ENCODE results near the gene RBM39.
"Not testable (repeated sequence)": the region's sequence is repeated elsewhere in the genome, so short reads cannot be mapped to it uniquely, and the experiment has no call there.

Gene RBM39

DNA sequence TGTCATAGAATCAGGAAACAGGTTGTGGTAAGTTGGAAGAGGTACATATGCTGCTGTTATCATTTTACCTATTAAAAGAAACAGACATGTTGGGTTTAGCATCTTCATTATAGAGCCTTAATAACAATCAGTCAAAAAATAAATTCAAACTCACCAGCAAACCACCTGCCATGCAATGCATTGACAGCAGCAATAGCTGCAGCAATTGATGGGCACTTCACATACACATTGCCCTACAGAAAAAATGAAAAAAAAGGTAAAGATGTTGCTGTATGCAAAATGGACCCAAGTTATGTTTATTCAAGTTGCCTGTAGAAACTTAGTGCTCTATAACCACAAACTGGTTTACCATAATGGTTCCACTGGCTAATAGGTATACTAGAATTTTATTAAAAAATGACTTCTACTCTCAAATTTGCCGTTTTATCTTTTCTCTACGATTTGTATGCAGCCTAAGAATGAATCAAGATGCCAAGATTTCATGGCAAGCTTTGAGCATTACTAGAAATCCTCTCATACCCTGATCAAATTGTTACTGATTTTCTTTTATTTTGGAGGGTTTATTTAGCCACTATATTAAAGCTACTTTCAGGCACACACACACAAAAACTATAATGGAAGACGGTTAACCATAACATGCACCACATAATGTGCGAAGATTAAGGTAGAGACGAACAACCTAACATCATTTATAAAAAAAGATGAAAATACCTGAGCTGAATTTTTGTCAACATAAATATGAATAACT, 37.4 kb downstream of the RBM39 start:
- DNase-seq (ENCODE audit: low read depth), result no peak

DNA sequence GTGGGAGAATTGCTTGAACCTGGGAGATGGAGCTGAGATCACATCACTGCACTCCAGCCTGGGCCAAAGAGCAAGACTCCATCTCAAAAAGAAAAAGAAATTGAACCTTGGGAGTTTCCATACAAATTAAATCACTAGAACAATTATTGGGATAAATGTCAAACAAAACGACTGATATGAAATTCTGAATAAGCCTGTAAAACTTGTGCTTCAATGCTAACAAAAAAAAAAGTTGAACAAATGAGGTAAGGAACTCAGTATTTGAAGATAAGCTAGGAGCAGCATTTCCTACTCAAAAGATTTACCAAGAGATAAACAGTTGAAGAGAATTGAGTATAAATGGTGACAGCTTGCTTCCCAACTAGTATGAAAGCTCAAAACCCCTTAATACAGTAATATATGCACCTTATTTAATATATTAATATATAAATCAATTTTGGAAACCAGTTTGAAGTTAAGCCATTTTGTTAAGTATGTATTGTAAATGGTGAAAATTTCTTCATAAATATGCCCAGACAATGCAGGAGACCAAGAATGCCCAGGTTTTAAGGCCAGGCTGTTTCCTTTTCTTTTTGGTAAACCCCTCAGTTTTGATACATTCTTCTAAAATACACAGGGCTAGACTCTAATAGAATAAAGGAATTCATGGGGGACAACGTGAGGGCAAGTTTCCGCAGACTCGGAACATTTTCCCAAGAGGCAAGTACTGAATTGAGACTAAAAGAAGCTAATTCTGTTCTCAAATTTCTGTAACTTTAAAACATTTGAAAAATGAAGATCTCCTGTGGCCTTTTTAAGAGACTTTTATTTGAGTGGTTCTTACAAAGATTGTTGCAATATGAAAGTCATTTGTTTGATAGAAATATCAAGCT, 39.0 kb downstream of the RBM39 start:
- no peak for DNase-seq (ENCODE audit: low read depth)

GRCh38 chr20:35702051-35702823, 39.8 kb downstream of the RBM39 start:
- peak; percentile 53 for DNase-seq (ENCODE audit: low read depth)

- no peak for DNase-seq (ENCODE audit: low read depth)
Observed at GRCh38 chr20:35700625-35701148, 41.4 kb downstream of the RBM39 start.

DNA sequence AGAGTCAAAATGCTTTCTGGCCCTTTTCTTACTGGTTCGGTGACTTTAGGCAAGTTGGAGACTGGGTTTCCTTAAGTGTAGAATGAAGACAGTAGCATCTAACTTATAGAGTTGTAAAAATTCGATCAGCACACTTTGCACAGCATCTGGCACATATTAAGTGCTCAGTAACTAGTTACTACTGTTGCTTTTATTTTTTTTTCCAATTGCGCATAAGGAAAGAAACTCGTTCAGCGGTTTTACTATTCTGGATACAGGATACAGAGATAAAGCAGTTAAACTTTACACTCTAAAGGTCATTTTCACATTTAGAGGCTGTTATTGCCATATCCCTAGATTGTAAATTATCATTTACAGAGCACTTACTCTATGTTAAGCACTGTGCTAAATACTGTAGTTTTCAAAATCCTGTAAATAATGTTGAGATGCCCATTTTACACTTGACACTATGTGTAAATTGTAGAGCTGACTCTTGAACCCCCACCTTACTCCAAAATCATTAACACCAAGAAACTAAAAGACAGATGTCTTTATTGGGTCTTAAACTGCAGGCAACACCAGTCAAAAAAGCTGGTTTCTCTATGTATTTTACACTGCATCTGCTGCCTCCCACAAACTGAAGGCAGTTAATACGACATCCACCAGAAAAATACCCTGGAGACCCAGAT, 42.0 kb downstream of the RBM39 start:
- no peak for DNase-seq (ENCODE audit: low read depth)

DNA sequence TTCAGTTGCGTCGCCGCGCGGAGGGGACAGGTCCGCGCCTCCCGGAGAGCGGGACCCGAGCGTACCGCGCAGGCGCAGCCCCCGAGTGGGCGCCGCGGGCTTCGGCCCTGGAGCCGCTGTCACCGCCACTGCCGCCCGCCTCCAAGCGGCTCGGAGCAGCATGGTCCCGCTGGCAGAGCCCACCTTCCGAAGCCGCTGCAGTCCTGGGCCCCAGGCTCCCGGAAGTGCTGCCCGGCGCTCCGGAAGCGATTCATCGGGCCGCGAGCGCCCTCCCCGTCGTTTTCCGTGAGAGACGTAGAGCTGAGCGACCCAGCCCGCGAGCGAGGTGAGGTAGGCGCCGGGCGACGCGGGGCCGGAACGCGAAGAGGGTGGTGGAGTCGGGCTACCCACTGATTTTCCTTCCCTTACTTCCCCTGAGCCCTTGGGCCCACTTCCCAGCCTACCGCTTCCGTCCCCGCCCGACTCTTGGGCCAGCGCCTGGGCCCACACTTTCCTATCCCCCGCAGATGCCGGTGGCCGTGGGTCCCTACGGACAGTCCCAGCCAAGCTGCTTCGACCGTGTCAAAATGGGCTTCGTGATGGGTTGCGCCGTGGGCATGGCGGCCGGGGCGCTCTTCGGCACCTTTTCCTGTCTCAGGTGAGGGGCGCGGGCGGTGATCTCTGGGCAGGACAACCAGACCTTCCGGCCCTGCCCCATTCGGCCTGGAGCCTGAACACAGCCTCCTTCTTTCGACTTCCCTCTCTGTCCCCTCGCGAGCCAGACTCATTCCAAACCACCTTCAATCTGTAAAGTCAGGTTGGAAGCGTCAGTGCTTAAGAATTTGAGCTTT, 42.7 kb downstream of the RBM39 start, which contains the start of the genes NFS1 and ROMO1:
Gene NFS1, minus strand, starts transcription at position 226 of the 830 bp plus-strand sequence. Its CDS starts 64 bp downstream, at position 162.
Gene ROMO1, plus strand, starts transcription at position 279 of the 830 bp plus-strand sequence. Its CDS starts 228 bp downstream, at position 507.
- peak; percentile 49 for DNase-seq (ENCODE audit: low read depth)

GRCh38 chr20:35698298-35699126, 43.5 kb downstream of the RBM39 start:
- no peak for DNase-seq (ENCODE audit: low read depth)

DNA sequence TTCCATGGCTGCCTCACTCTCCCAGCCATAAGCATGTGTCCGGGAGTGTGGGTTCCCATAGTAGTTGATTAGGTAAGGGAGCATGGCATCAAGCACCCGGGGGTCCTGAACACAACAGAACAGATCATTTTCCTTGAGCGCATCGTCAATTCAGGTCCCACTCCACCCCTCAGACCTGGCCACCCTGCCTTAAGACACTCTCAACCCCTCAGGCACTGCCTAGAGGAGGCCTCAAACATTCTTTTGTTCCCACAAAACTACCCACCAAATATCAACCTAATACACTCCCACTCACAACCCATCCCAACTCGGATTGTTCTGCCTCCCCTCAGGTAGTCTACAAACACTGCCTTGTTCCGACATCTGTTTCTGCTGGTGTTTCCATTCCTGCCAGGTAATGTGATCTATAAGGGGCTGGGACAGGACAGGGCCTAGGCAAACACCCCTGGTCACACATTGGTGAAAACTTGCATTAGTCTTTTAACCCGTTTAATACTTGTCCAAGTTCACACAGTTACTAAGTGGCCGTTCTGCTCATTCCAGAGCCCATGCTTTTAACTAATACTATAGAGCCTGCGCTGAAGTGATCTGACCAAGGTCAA, 44.3 kb downstream of the RBM39 start:
- no peak for DNase-seq (ENCODE audit: low read depth)

DNA sequence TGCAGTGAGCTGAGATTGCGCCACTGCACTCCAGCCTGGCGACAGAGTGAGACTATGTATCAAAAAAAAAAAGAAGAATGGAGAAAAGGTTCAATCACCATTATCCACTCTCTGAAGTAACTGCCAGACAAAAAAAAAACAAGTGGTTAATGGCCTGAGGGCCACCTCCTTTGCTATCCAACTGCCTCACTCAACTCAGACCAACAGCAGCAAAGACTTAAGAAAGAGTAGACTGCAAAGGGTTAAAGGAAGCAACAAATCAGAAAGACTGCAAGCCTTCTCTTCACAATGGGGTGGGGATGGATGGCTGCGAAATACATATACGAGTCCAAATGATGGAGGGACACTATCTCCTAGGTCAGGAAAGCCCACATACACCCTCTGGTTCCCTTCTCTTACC, 46.1 kb downstream of the RBM39 start:
- no peak for DNase-seq (ENCODE audit: low read depth)

DNA sequence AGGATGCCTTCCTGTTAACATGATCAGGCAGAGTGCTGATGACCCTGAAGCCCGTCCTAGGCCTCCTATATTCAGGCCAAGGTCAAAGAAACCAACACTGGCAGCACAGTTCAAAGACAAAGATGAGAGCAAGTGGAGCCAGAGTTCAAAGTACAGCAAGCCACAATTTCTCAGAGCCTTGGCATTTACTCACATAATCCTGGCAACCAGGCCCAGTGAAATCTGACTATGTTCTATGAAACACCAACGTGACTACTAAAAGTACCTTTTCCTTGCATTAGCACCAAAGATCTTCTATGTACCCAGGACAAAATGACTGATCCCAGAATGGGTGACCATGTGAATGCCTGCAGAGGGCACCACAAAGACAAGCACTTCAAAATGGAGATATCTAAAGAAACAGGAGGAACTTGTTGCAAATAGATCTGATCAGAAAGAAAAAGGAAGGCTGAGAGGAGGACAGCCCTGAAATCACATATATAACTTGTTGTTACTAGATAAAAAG, 46.8 kb downstream of the RBM39 start:
- DNase-seq (ENCODE audit: low read depth), result no peak

- no peak for DNase-seq (ENCODE audit: low read depth)
Observed at GRCh38 chr20:35690265-35690664, 51.8 kb downstream of the RBM39 start.

- DNase-seq (ENCODE audit: low read depth), result not testable (repeated sequence)
Observed at GRCh38 chr20:35686872-35687271, 55.2 kb downstream of the RBM39 start.

GRCh38 chr20:35685368-35685767, 56.7 kb downstream of the RBM39 start:
- DNase-seq (ENCODE audit: low read depth), result not testable (repeated sequence)

- DNase-seq (ENCODE audit: low read depth), result no peak
Observed at GRCh38 chr20:35681960-35682359, 60.1 kb downstream of the RBM39 start.

DNA sequence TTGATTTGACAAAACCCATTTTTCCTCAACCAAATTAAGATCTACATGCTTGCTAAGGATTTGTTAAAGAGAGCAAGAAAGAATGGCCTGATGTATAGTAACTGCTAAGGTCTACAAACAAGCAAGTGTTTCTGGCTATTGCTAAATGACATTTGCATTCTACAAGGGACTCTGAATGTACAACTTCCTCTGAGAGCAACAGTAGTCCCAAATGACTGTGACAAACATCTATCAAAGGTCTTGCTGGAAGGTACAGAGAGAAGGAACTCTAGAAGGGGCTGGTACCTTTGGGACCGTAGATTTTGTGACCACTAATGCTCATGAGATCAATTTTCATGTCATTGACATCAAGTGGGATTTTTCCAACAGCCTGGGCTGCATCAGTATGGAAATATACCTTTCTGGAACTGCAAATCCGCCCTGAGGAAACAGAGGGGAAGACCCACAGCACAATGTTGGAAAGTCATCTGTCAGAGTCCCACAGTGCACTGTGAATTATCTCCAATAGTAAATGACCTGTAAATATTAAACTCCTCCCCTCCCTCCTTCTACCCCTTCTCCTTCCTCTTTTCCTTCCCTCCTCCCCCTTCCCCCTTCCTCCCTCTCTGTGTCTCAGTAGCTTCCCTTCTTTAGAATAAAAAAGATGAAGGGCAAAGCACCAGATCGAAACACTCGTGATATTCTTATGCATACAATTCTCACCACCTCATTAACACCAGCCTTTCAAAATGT, 61.4 kb downstream of the RBM39 start:
- DNase-seq (ENCODE audit: low read depth), result no peak

DNA sequence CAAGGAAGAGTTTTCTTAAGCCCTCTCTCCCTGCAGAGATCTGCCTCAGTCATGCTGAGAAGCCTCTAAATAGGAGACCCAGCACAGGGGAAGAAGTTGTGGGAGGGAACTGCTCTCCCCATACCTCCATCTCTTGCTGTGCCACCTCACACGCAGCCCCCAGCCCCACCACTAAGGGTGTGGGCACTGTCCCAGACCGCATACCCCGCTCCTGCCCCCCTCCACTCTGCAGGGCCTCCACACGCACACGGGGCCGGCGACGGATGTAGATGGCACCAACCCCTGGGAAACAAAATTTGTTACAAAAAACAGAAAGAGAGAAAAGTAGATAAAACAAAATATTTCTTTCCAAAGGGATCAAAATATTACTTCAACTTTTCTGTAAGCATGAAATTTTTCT, 67.1 kb downstream of the RBM39 start:
- no peak for DNase-seq (ENCODE audit: low read depth)

DNA sequence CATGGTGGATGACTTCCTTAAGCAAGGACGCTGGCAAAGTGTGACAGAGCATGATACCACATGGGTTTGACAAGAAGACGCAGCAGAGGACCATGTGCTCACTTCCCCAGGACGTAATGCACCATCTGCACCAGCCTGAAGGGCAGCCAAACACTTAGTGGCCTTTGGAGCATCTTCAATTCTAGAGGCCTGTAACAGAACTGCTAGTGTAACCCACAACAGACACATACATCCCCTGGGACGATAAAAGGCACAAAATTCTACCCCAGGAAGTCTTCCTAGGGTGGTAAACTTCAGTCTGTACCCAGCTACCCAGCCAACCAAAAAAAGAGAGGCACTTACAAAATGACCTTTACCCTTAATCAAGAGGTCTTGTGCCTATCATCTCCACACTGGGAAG, 68.2 kb downstream of the RBM39 start:
- no peak for DNase-seq (ENCODE audit: low read depth)

DNA sequence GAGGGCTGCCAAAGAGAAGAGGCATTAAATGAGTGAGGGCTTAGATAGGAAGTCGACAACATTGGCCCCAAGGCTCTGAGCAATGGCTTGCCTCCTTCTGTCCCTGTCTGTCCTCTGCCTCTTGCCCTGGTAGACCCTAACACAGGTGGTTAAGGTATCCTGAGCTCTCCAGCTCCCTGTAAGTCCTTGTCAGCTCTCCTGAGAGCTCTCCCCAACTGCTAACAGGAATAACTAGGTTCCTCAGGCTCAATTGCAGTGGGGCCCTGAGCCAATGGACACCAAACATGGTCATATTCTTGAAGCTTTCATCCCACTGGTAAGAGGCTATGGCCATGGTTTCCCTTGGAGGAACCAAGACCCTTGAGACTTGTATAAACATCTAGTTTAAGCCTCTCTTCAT, 72.4 kb downstream of the RBM39 start:
- DNase-seq (ENCODE audit: low read depth), result no peak
